ENCODE measurements around the gene MACROD2. TPM values are rescaled to one million over a fixed set of nuclear protein-coding genes. Genes with fewer than 3 reads are reported as not detected.

MACROD2 gene
- total and polyA plus RNA-seq, 2 donors (not counting 1 experiment from before 2014, with no cell fraction given), result 5.3 to 6.7 TPM

- no peak overlapping the region for H3K4me3 ChIP-seq (ENCODE audit: control extremely low read depth in 1 of 5, extremely low read depth in 1 of 5, insufficient read depth in 1 of 5, low read depth in 2 of 5, low read length in 4 of 5)
- H3K27ac Mint-ChIP-seq, result no peak overlapping the region
- H3K79me2 ChIP-seq (ENCODE audit: control insufficient read depth, insufficient read depth, low read length), result no peaks in the 10 kb centered on the region
- H3K27me3 ChIP-seq (replicated peaks in 1 of 4; ENCODE audit: control extremely low read depth in 1 of 4, control insufficient read depth in 3 of 4, insufficient read depth in 4 of 4, low read length in 3 of 4), result no peaks in the 10 kb centered on the region
- ChIA-PET POLR2A (no interaction called here), CTCF (no interaction called here)
- H4K20me1 ChIP-seq (ENCODE audit: control insufficient read depth, insufficient read depth, low read length, poor library complexity, severe bottlenecking), result no peaks in the 10 kb centered on the region
- ATAC-seq (ENCODE audit: low read depth) (no peak), DNase-seq (no peak)
- H3K4me2 ChIP-seq (replicated peaks; ENCODE audit: low read depth, low read length, poor library complexity, severe bottlenecking), result no peak overlapping the region
- TF ChIP-seq EZH2 (IDR thresholded peaks at IDR 0.05; ENCODE audit: borderline replicate concordance, insufficient read depth, low read depth, low read length, poor library complexity, severe bottlenecking) (no peak), CTCF (IDR thresholded peaks at IDR 0.05) (no peak)
- no peak overlapping the region for H3K9ac ChIP-seq (ENCODE audit: low read length)
- no peaks in the 10 kb centered on the region for H3K9me3 Mint-ChIP-seq (ENCODE audit: insufficient read depth)
- H3K9me3 ChIP-seq (ENCODE audit: control extremely low read depth in 1 of 3, control insufficient read depth in 2 of 3, insufficient read depth in 1 of 3, low read length in 2 of 3), result no peaks in the 10 kb centered on the region
- H3K27ac ChIP-seq (ENCODE audit: low read length in 2 of 2), result no peak overlapping the region
- H2AFZ ChIP-seq (ENCODE audit: insufficient read depth, low read depth, low read length, poor library complexity, severe bottlenecking), result no peak overlapping the region
- H3K4me1 ChIP-seq (ENCODE audit: control insufficient read depth in 2 of 2, insufficient read depth in 2 of 2, low read length in 2 of 2), result no peaks in the 10 kb centered on the region
- H3K36me3 ChIP-seq (replicated peaks in 1 of 2; ENCODE audit: control extremely low read depth in 1 of 2, control insufficient read depth in 1 of 2, extremely low read depth in 1 of 2, insufficient read depth in 2 of 2, low read length in 1 of 2), result no peaks in the 10 kb centered on the region
- no peaks in the 10 kb centered on the region for H3K27me3 Mint-ChIP-seq
- intact Hi-C loops (cut with micrococcal nuclease), result no loop called here
- H3K4me1 Mint-ChIP-seq, result no peaks in the 10 kb centered on the region
- no peak overlapping the region for H3K4me3 Mint-ChIP-seq
Observed at GRCh38 chr20:14401479-14402138, 406.3 kb downstream of the MACROD2 start.

GRCh38 chr20:14404515-14404914, 409.2 kb downstream of the MACROD2 start:
- H3K27ac Mint-ChIP-seq, result no peak overlapping the region

More at GRCh38 chr20:14404515-14404914, 409.2 kb downstream of the MACROD2 start:
- Histone ChIP-seq H3K9me3 (ENCODE audit: control extremely low read depth in 1 of 3, control insufficient read depth in 2 of 3, insufficient read depth in 1 of 3, low read length in 2 of 3) (no peaks in the 10 kb centered on the region), H3K79me2 (ENCODE audit: control insufficient read depth, insufficient read depth, low read length) (no peaks in the 10 kb centered on the region), H3K4me2 (replicated peaks; ENCODE audit: low read depth, low read length, poor library complexity, severe bottlenecking) (no peak overlapping the region), H3K36me3 (replicated peaks in 1 of 2; ENCODE audit: control extremely low read depth in 1 of 2, control insufficient read depth in 1 of 2, extremely low read depth in 1 of 2, insufficient read depth in 2 of 2, low read length in 1 of 2) (no peaks in the 10 kb centered on the region), H3K4me1 (ENCODE audit: control insufficient read depth in 2 of 2, insufficient read depth in 2 of 2, low read length in 2 of 2) (no peaks in the 10 kb centered on the region), H3K27ac (ENCODE audit: low read length in 2 of 2) (no peak overlapping the region), H3K4me3 (ENCODE audit: control extremely low read depth in 1 of 5, extremely low read depth in 1 of 5, insufficient read depth in 1 of 5, low read depth in 2 of 5, low read length in 4 of 5) (no peak overlapping the region), H3K9ac (ENCODE audit: low read length) (no peak overlapping the region), H3K27me3 (replicated peaks in 1 of 4; ENCODE audit: control extremely low read depth in 1 of 4, control insufficient read depth in 3 of 4, insufficient read depth in 4 of 4, low read length in 3 of 4) (no peaks in the 10 kb centered on the region), H2AFZ (ENCODE audit: insufficient read depth, low read depth, low read length, poor library complexity, severe bottlenecking) (no peak overlapping the region), H4K20me1 (ENCODE audit: control insufficient read depth, insufficient read depth, low read length, poor library complexity, severe bottlenecking) (no peaks in the 10 kb centered on the region)
- no CpG with 5 or more reads among the region's 2 CpGs for WGBS (ENCODE audit: insufficient coverage)
- Mint-ChIP-seq H3K4me1 (no peaks in the 10 kb centered on the region), H3K27me3 (no peaks in the 10 kb centered on the region), H3K9me3 (ENCODE audit: insufficient read depth) (no peaks in the 10 kb centered on the region), H3K4me3 (no peak overlapping the region)
- intact Hi-C loops (cut with micrococcal nuclease), result no loop called here
- no peak for ATAC-seq (ENCODE audit: low read depth)
- DNase-seq, result no peak
- CTCF ChIA-PET, result no interaction called here
- no peak for TF ChIP-seq EZH2 (IDR thresholded peaks at IDR 0.05; ENCODE audit: borderline replicate concordance, insufficient read depth, low read depth, low read length, poor library complexity, severe bottlenecking)
- no peak for TF ChIP-seq CTCF (IDR thresholded peaks at IDR 0.05)
- POLR2A ChIA-PET, result no interaction called here
